Neuronal stem cell (in vitro differentiated cells): ENCODE data around the gene MEGF8.

ENCODE experiments used
- DNase-seq: peaks from one replicate; pipeline ENCODE4 v3.0.0-alpha.2; 2013; ENCODE audit warnings: low spot score
- H2AFZ ChIP-seq: one replicate; pipeline ENCODE4 v1.6.1; 2013; ENCODE audit warnings: mild to moderate bottlenecking, low read length, inconsistent platforms
- H2AK5ac ChIP-seq: 2 replicates; pipeline ENCODE4 v1.6.1; 2013; ENCODE audit warnings: low read depth, mild to moderate bottlenecking, inconsistent platforms, low read length, moderate library complexity, mixed read lengths
- H2BK120ac ChIP-seq: 2 replicates; pipeline ENCODE4 v1.6.1; 2013; ENCODE audit warnings: low read depth, mild to moderate bottlenecking, inconsistent platforms, low read length, moderate library complexity, mixed read lengths
- H2BK12ac ChIP-seq: one replicate; pipeline ENCODE4 v1.6.1; 2013; ENCODE audit warnings: low read length, inconsistent platforms
- H2BK15ac ChIP-seq: 2 replicates; pipeline ENCODE4 v1.6.1; 2013; ENCODE audit warnings: mild to moderate bottlenecking, low read length, inconsistent platforms, mixed read lengths
- H2BK5ac ChIP-seq: one replicate; pipeline ENCODE4 v1.6.1; 2013; ENCODE audit warnings: inconsistent platforms, mild to moderate bottlenecking, low read length, moderate library complexity
- H3K14ac ChIP-seq: one replicate; pipeline ENCODE4 v1.6.1; 2013; ENCODE audit warnings: low read length, inconsistent platforms
- H3K18ac ChIP-seq: 2 replicates; pipeline ENCODE4 v1.6.1; 2013; ENCODE audit warnings: low read length, inconsistent platforms
- H3K23ac ChIP-seq: 2 replicates; pipeline ENCODE4 v1.6.1; 2013; ENCODE audit warnings: low read depth, mild to moderate bottlenecking, mixed read lengths, low read length, inconsistent platforms; ENCODE audit not compliant: poor library complexity
- H3K27ac ChIP-seq: replicated peaks from 3 replicates; pipeline ENCODE4 v1.5.1; 2013; ENCODE audit warnings: low read length, inconsistent platforms
- H3K27me3 ChIP-seq, 3 experiments: 2 replicates each; pipeline ENCODE4 v1.6.1; 2013; ENCODE audit warnings: low read length in 3 of 3, mild to moderate bottlenecking in 2 of 3, inconsistent platforms in 1 of 3, low read depth in 1 of 3, mixed read lengths in 1 of 3, moderate library complexity in 1 of 3; ENCODE audit not compliant: control insufficient read depth in 3 of 3, insufficient read depth in 3 of 3
- H3K36me3 ChIP-seq, 2 donors: replicated peaks in 1 of 2; 2 replicates each; pipeline ENCODE4 v1.6.1; 2013; ENCODE audit warnings: low read length in 2 of 2; ENCODE audit not compliant: control insufficient read depth in 2 of 2, insufficient read depth in 2 of 2
- H3K4ac ChIP-seq: 2 replicates; pipeline ENCODE4 v1.6.1; 2013; ENCODE audit warnings: inconsistent platforms, mild to moderate bottlenecking, low read length, moderate library complexity
- H3K4me1 ChIP-seq, 2 donors: 1 replicate in 1 of 2; 2 replicates in 1 of 2; pipeline ENCODE4 v1.6.1; 2013; ENCODE audit warnings: low read length in 2 of 2, low read depth in 1 of 2; ENCODE audit not compliant: control insufficient read depth in 2 of 2, insufficient read depth in 1 of 2
- H3K4me2 ChIP-seq: one replicate; pipeline ENCODE4 v1.6.1; 2013; ENCODE audit warnings: mild to moderate bottlenecking, low read length, inconsistent platforms; ENCODE audit not compliant: insufficient read depth, poor library complexity, severe bottlenecking
- H3K4me3 ChIP-seq, 2 donors: 2 replicates each; pipeline ENCODE4 v1.5.1; 2013; ENCODE audit warnings: low read length in 2 of 2, mild to moderate bottlenecking in 2 of 2, inconsistent platforms in 1 of 2, moderate library complexity in 1 of 2
- H3K79me1 ChIP-seq: one replicate; pipeline ENCODE4 v1.6.1; 2013; ENCODE audit warnings: low read depth, mild to moderate bottlenecking, inconsistent platforms, low read length, moderate library complexity
- H3K9ac ChIP-seq: one replicate; pipeline ENCODE4 v1.6.1; 2013; ENCODE audit warnings: mild to moderate bottlenecking, low read depth, low read length, inconsistent platforms; ENCODE audit not compliant: poor library complexity
- H3K9me3 ChIP-seq, 2 donors: replicated peaks in 1 of 2; 2 replicates each; pipeline versions ENCODE3 to v1.6.1; 2013; ENCODE audit warnings: low read length in 2 of 2, mild to moderate bottlenecking in 2 of 2, inconsistent platforms in 1 of 2, low read depth in 1 of 2, mixed read lengths in 1 of 2, moderate library complexity in 1 of 2; ENCODE audit not compliant: control insufficient read depth in 2 of 2, insufficient read depth in 1 of 2
- H4K8ac ChIP-seq: one replicate; pipeline ENCODE4 v1.6.1; 2013; ENCODE audit warnings: low read depth, mild to moderate bottlenecking, inconsistent platforms, low read length, moderate library complexity
- H4K91ac ChIP-seq: one replicate; pipeline ENCODE4 v1.6.1; 2013; ENCODE audit warnings: low read length, low read depth, mild to moderate bottlenecking, inconsistent platforms; ENCODE audit not compliant: poor library complexity
- WGBS, 2 donors: extraction: QIAGEN DNeasy Blood & Tissue Kit; methylation state at CpG; one replicate each; pipeline ENCODE4 v1.1.7; 2013; ENCODE audit warnings: missing lambda C conversion rate in 2 of 2, mixed read lengths in 1 of 2; ENCODE audit not compliant: insufficient read length in 2 of 2, insufficient replicate concordance in 1 of 2; ENCODE audit errors: extremely low coverage in 2 of 2; 5-methylcytosine and 5-hydroxymethylcytosine counted together

MEGF8 gene

GRCh38 chr19:42375415-42376176 is 50.2 kb downstream of the MEGF8 start:
- H3K4me1 ChIP-seq = peaks cover 0 to 9% of the 10 kb centered on the region in 2 donors
- no peaks in the 10 kb centered on the region for H3K27me3 ChIP-seq
- H3K4me2 ChIP-seq = no peak overlapping the region
- no peak overlapping the region for H3K27ac ChIP-seq
- no peak overlapping the region for H2BK120ac ChIP-seq
- H2BK5ac ChIP-seq = no peak overlapping the region
- no peak overlapping the region for H3K4ac ChIP-seq
- no peak for DNase-seq
- no peak overlapping the region for H3K18ac ChIP-seq
- H2BK15ac ChIP-seq = no peak overlapping the region
- no peak overlapping the region for H2AK5ac ChIP-seq
- H3K9me3 ChIP-seq = peaks cover under 1 to 9% of the 10 kb centered on the region in 2 donors
- WGBS, 2 donors = no CpG with 5 or more reads among the region's 54 CpGs
- H3K79me1 ChIP-seq = peaks cover 3% of the 10 kb centered on the region
- H3K36me3 ChIP-seq = peaks cover 4 to 48% of the 10 kb centered on the region in 2 donors
- H3K23ac ChIP-seq = no peak overlapping the region
- H2AFZ ChIP-seq = no peak overlapping the region
- no peak overlapping the region for H3K9ac ChIP-seq
- H4K91ac ChIP-seq = no peak overlapping the region
- H3K14ac ChIP-seq = peak overlapping the region; percentile 82
- no peak overlapping the region for H4K8ac ChIP-seq
- H2BK12ac ChIP-seq = peak overlapping the region; percentile 73
- H3K4me3 ChIP-seq = no peak overlapping the region

- H3K9me3 ChIP-seq = peaks cover 2 to 9% of the 10 kb centered on the region in 2 donors
- no CpG with 5 or more reads among the region's 17 CpGs for WGBS, 2 donors
- H3K23ac ChIP-seq = no peak overlapping the region
- H2BK12ac ChIP-seq = no peak overlapping the region
- no peak overlapping the region for H2BK120ac ChIP-seq
- H3K18ac ChIP-seq = no peak overlapping the region
- H2AFZ ChIP-seq = no peak overlapping the region
- H3K36me3 ChIP-seq = peaks cover 4 to 44% of the 10 kb centered on the region in 2 donors
- no peak overlapping the region for H4K8ac ChIP-seq
- H3K79me1 ChIP-seq = peaks cover 3% of the 10 kb centered on the region
- H3K27ac ChIP-seq = no peak overlapping the region
- H3K4me1 ChIP-seq = peaks cover 0 to 9% of the 10 kb centered on the region in 2 donors
- no peak overlapping the region for H3K4me3 ChIP-seq
- DNase-seq = no peak
- no peak overlapping the region for H2BK5ac ChIP-seq
- H3K4ac ChIP-seq = no peak overlapping the region
- H3K14ac ChIP-seq = no peak overlapping the region
- no peak overlapping the region for H3K4me2 ChIP-seq
- H3K9ac ChIP-seq = peak overlapping the region; percentile 50
- no peak overlapping the region for H2BK15ac ChIP-seq
- no peak overlapping the region for H2AK5ac ChIP-seq
- H3K27me3 ChIP-seq = no peaks in the 10 kb centered on the region
- H4K91ac ChIP-seq = no peak overlapping the region
These were observed 50.7 kb downstream of the MEGF8 start for GRCh38 chr19:42376177-42376555.

- peak overlapping the region; percentile 12 for H3K18ac ChIP-seq
- H3K23ac ChIP-seq = no peak overlapping the region
- no peaks in the 10 kb centered on the region for H3K27me3 ChIP-seq
- whole genome bisulfite sequencing, 2 donors = no CpG with 5 or more reads among the region's 17 CpGs
- H3K4ac ChIP-seq = no peak overlapping the region
- H2AK5ac ChIP-seq = no peak overlapping the region
- H3K27ac ChIP-seq = no peak overlapping the region
- H3K4me1 ChIP-seq = peaks cover 0 to 9% of the 10 kb centered on the region in 2 donors
- no peak overlapping the region for H2BK120ac ChIP-seq
- no peak overlapping the region for H3K4me2 ChIP-seq
- H3K79me1 ChIP-seq = peaks cover 3% of the 10 kb centered on the region
- no peak overlapping the region for H4K91ac ChIP-seq
- H3K4me3 ChIP-seq = no peak overlapping the region
- H4K8ac ChIP-seq = no peak overlapping the region
- H3K36me3 ChIP-seq = peaks cover 4 to 27% of the 10 kb centered on the region in 2 donors
- H3K9me3 ChIP-seq = peaks cover 2 to 9% of the 10 kb centered on the region in 2 donors
- H2AFZ ChIP-seq = no peak overlapping the region
- DNase-seq = no peak
- peak overlapping the region; percentile 6 for H2BK5ac ChIP-seq
- peak overlapping the region; percentile 16 for H2BK12ac ChIP-seq
- no peak overlapping the region for H3K9ac ChIP-seq
- no peak overlapping the region for H3K14ac ChIP-seq
- H2BK15ac ChIP-seq = no peak overlapping the region
These were observed 53.1 kb downstream of the MEGF8 start for GRCh38 chr19:42378225-42379215.

- H4K8ac ChIP-seq = no peak overlapping the region
- DNase-seq = no peak
- no peaks in the 10 kb centered on the region for H3K27me3 ChIP-seq
- no peak overlapping the region for H4K91ac ChIP-seq
- H2BK12ac ChIP-seq = no peak overlapping the region
- no peak overlapping the region for H2BK120ac ChIP-seq
- no peak overlapping the region for H2BK5ac ChIP-seq
- H2BK15ac ChIP-seq = no peak overlapping the region
- H3K4me2 ChIP-seq = no peak overlapping the region
- H3K18ac ChIP-seq = no peak overlapping the region
- no peak overlapping the region for H3K14ac ChIP-seq
- H3K4ac ChIP-seq = no peak overlapping the region
- H3K27ac ChIP-seq = no peak overlapping the region
- H3K9ac ChIP-seq = no peak overlapping the region
- peaks cover under 1 to 14% of the 10 kb centered on the region in 2 donors for H3K36me3 ChIP-seq
- H3K79me1 ChIP-seq = peaks cover 3% of the 10 kb centered on the region
- no CpG with 5 or more reads among the region's 6 CpGs for WGBS, 2 donors
- H2AFZ ChIP-seq = no peak overlapping the region
- H3K9me3 ChIP-seq = peaks cover 2 to 9% of the 10 kb centered on the region in 2 donors
- peaks cover 0 to 9% of the 10 kb centered on the region in 2 donors for H3K4me1 ChIP-seq
- H2AK5ac ChIP-seq = no peak overlapping the region
- H3K4me3 ChIP-seq = no peak overlapping the region
- no peak overlapping the region for H3K23ac ChIP-seq
These were observed 54.7 kb downstream of the MEGF8 start for GRCh38 chr19:42380155-42380554.
